Peyer's patch (tissue), 4 donors: ENCODE measurements around the gene CDHR5. TPM values are rescaled to one million over a fixed set of nuclear protein-coding genes. Genes with fewer than 3 reads are reported as not detected.
"Not testable (repeated sequence)": the region's sequence is repeated elsewhere in the genome, so short reads cannot be mapped to it uniquely, and the experiment has no call there.

ENCODE experiments used
- DNase-seq, 3 donors: peaks; one replicate each; pipeline ENCODE4 v3.0.0-alpha.2; 2017 to 2019
- H3K27ac ChIP-seq, 4 donors: fragments of 200-600 bp; sonication (generic); one replicate each; pipeline ENCODE4 v1.5.1; 2016 to 2019
- H3K27me3 ChIP-seq, 2 donors: fragments of 200-600 bp; sonication (generic); one replicate each; pipeline ENCODE4 v1.5.1; 2019
- H3K36me3 ChIP-seq, 3 donors: fragments of 200-600 bp; sonication (generic); one replicate each; pipeline ENCODE4 v1.5.1; 2016 to 2019
- H3K4me1 ChIP-seq, 4 donors: fragments of 200-600 bp; sonication (generic); one replicate each; pipeline ENCODE4 v1.5.1; 2016 to 2019
- H3K4me3 ChIP-seq, 4 donors: fragments of 200-600 bp; sonication (generic); 1 replicate in 3 of 4; 2 replicates in 1 of 4; pipeline ENCODE4 v1.5.1; 2016 to 2019; ENCODE audit warnings: mild to moderate bottlenecking in 1 of 4
- H3K9me3 ChIP-seq, 4 donors: fragments of 200-600 bp; sonication (generic); one replicate each; pipeline ENCODE4 v1.5.1; 2016 to 2019; ENCODE audit warnings: mild to moderate bottlenecking in 1 of 4
- POLR2A ChIP-seq, 2 donors: fragments of 450-650 bp; IDR thresholded peaks; one replicate each; pipeline ENCODE4 v1.5.1; 2017; ENCODE audit warnings: antibody characterized with exemption in 2 of 2, mild to moderate bottlenecking in 2 of 2, moderate library complexity in 2 of 2
- total RNA-seq, 4 donors: library from RNA; depleted of rRNA; stranded (reverse); fragments of >200 nt; gene quantifications; one replicate each; pipeline ENCODE4 v1.1.0, GENCODE V29; 2016
- TF ChIP-seq, protein P1 (sequence below), 6 experiments: fragments of 450-650 bp in 4 of 6; fragments of 200-600 bp in 2 of 6; sonication (generic) in 1 of 6; IDR thresholded peaks; one replicate each; pipeline ENCODE4 v1.5.1; 2017 to 2019; ENCODE audit warnings: antibody characterized with exemption in 6 of 6, mild to moderate bottlenecking in 3 of 6, moderate library complexity in 1 of 6

CDHR5 gene
- total RNA-seq, 4 donors from 2014 or later: 77.6 to 1,696 (median 1,274) TPM

GRCh38 chr11:657691-658126 lies 33.0 kb upstream of the CDHR5 start:
- H3K27ac ChIP-seq: peak overlapping the region in 3 of 4 donors; percentile 47 to 89 (median 84)
- H3K4me1 ChIP-seq: peaks cover 0 to 53% (median 7%) of the 10 kb centered on the region in 4 donors
- peaks cover 0 to 15% (median 0%) of the 10 kb centered on the region in 3 donors for H3K36me3 ChIP-seq
- no peaks in the 10 kb centered on the region for H3K27me3 ChIP-seq
- H3K9me3 ChIP-seq: no peaks in the 10 kb centered on the region
- TF ChIP-seq, protein P1, sequence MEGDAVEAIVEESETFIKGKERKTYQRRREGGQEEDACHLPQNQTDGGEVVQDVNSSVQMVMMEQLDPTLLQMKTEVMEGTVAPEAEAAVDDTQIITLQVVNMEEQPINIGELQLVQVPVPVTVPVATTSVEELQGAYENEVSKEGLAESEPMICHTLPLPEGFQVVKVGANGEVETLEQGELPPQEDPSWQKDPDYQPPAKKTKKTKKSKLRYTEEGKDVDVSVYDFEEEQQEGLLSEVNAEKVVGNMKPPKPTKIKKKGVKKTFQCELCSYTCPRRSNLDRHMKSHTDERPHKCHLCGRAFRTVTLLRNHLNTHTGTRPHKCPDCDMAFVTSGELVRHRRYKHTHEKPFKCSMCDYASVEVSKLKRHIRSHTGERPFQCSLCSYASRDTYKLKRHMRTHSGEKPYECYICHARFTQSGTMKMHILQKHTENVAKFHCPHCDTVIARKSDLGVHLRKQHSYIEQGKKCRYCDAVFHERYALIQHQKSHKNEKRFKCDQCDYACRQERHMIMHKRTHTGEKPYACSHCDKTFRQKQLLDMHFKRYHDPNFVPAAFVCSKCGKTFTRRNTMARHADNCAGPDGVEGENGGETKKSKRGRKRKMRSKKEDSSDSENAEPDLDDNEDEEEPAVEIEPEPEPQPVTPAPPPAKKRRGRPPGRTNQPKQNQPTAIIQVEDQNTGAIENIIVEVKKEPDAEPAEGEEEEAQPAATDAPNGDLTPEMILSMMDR (IDR thresholded peaks at IDR 0.05): peak in 3 of 6 experiments; percentile 20 to 37 (median 26)
- peak; percentile 37 to 46 for TF ChIP-seq POLR2A (IDR thresholded peaks at IDR 0.05)
- DNase-seq: peak in 2 of 3 donors; percentile 81 to 83
- peak overlapping the region in 1 of 4 donors; percentile 3 for H3K4me3 ChIP-seq

GRCh38 chr11:656866-657265 lies 32.1 kb upstream of the CDHR5 start:
- Histone ChIP-seq H3K27me3 (no peaks in the 10 kb centered on the region), H3K4me3 (no peak overlapping the region), H3K36me3 (peaks cover 0 to 21% (median 0%) of the 10 kb centered on the region in 3 donors), H3K9me3 (no peaks in the 10 kb centered on the region), H3K27ac (peak overlapping the region in 3 of 4 donors; percentile 47 to 89 (median 84)), H3K4me1 (peaks cover 0 to 53% (median 7%) of the 10 kb centered on the region in 4 donors)
- no peak for TF ChIP-seq POLR2A (IDR thresholded peaks at IDR 0.05)
- TF ChIP-seq, protein P1 (IDR thresholded peaks at IDR 0.05): no peak
- DNase-seq: peak in 1 of 3 donors; percentile 52

DNA sequence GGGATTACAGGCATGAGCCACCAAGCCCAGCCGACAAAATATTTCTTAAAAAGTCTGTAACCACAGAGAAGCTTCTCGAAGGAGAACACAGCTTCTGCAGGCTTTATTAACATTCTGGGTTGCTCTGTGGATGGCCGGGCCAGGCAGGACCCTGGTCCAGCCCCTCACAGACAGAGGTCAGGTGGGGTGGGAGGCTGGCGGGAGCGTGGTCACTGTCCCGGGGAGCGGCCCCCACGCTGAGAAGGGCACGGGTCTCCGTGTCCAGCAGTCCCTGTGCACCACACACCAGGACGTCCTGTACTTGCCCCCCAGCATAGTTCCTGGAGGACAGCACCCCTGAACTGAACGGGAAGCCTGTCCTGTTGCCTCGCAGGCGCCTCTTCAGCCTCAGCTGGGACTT lies 31.7 kb upstream of the CDHR5 start:
- DNase-seq: no peak
- H3K36me3 ChIP-seq: peaks cover 0 to 24% (median 0%) of the 10 kb centered on the region in 3 donors
- TF ChIP-seq, protein P1 (IDR thresholded peaks at IDR 0.05): no peak
- TF ChIP-seq POLR2A (IDR thresholded peaks at IDR 0.05): no peak
- H3K4me3 ChIP-seq: no peak overlapping the region
- H3K27ac ChIP-seq: peak overlapping the region in 3 of 4 donors; percentile 47 to 84 (median 59)
- peaks cover 0 to 53% (median 7%) of the 10 kb centered on the region in 4 donors for H3K4me1 ChIP-seq
- no peaks in the 10 kb centered on the region for H3K27me3 ChIP-seq
- no peaks in the 10 kb centered on the region for H3K9me3 ChIP-seq

DNA sequence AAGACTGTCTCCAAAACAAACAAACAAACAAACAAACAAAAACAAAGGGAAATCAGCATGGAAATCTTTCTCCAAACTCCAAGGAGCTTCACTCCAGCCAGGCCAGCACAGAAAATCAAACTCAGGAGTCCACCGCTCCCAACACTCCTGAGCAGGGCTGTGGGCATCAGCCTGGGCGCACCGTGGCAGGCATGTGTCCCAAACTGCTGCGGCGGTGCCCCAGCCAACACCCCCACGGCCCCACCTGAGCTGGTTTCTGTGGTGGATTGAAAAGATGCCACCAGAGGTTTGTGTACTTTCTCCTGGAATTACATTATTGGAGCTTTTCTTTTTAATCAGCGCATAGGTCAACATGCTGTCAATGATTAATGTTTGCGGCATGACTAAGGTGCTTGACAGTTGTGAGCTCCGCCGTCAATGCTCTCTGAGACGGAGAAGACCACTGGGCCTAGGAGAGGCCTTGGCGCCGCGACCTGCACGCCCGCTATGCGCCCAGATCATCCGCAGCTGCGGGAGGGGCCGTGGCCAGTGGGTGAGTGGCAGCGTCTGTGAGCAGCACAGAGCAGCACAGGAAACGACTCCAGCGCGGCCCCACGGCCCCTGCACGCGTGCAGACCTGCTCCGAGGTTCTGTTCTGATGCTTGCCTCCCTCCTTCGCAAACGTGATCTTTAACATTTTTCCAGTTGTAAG lies 30.4 kb upstream of the CDHR5 start:
- no peaks in the 10 kb centered on the region for H3K27me3 ChIP-seq
- peak in 2 of 3 donors; percentile 59 to 66 for DNase-seq
- no peaks in the 10 kb centered on the region for H3K9me3 ChIP-seq
- H3K4me1 ChIP-seq: peaks cover 0 to 53% (median 7%) of the 10 kb centered on the region in 4 donors
- TF ChIP-seq, protein P1 (IDR thresholded peaks at IDR 0.05): no peak
- no peak for TF ChIP-seq POLR2A (IDR thresholded peaks at IDR 0.05)
- H3K27ac ChIP-seq: peak overlapping the region in 3 of 4 donors; percentile 51 to 90 (median 84)
- H3K4me3 ChIP-seq: peak overlapping the region in 2 of 4 donors; percentile 5 to 30
- H3K36me3 ChIP-seq: peaks cover 0 to 29% (median 0%) of the 10 kb centered on the region in 3 donors

DNA sequence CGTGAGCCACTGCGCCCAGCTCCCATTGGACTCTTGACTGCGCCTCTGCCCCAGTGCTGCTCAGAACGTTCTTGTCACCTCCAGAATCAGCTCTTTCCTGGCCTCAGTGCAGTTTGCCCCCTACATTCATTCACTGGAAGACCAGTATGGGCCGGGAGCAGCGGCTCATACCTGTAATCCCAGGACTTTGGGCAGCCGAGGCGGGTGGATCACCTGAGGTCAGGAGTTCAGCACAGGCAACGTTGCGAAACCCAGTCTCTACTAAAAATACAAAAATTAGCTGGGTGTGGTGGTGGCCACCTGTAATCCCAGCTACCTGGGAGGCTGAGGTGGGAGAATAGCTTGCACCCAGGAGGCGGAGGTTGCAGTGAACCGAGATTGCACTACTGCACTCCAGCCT lies 29.7 kb upstream of the CDHR5 start:
- H3K27me3 ChIP-seq, H3K9me3 ChIP-seq: not testable (repeated sequence)
- peak overlapping the region in 2 of 4 donors; percentile 5 to 30 for H3K4me3 ChIP-seq
- peaks cover 0 to 48% (median 7%) of the 10 kb centered on the region in 4 donors for H3K4me1 ChIP-seq
- peak overlapping the region in 3 of 4 donors; percentile 51 to 90 (median 84) for H3K27ac ChIP-seq
- DNase-seq: peak in 2 of 3 donors; percentile 65 to 66
- H3K36me3 ChIP-seq: peaks cover 0 to 24% (median 0%) of the 10 kb centered on the region in 3 donors

GRCh38 chr11:653837-654236 lies 29.1 kb upstream of the CDHR5 start:
- Histone ChIP-seq H3K36me3 (peaks cover 0 to 21% (median 0%) of the 10 kb centered on the region in 3 donors), H3K27ac (peak overlapping the region in 3 of 4 donors; percentile 32 to 84 (median 49)), H3K27me3 (no peaks in the 10 kb centered on the region), H3K4me1 (peaks cover 0 to 42% (median 7%) of the 10 kb centered on the region in 4 donors), H3K4me3 (no peak overlapping the region), H3K9me3 (no peaks in the 10 kb centered on the region)
- TF ChIP-seq POLR2A (IDR thresholded peaks at IDR 0.05): no peak
- TF ChIP-seq, protein P1 (IDR thresholded peaks at IDR 0.05): no peak
- DNase-seq: no peak

DNA sequence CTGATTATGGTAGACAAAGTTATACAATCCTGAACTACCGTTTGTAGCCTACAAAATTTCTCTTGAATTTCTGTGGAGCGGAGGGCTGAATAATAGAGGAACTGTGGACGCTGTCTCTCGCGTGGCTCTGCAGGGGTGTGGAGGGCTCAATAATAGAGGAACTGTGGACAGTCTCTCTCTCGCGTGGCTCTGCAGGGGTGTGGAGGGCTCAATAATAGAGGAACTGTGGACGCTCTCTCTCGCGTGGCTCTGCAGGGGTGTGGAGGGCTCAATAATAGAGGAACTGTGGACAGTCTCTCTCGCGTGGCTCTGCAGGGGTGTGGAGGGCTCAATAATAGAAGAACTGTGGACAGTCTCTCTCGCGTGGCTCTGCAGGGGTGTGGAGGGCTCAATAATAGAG lies 28.4 kb upstream of the CDHR5 start:
- DNase-seq, H3K27ac ChIP-seq, H3K4me3 ChIP-seq, H3K27me3 ChIP-seq, H3K9me3 ChIP-seq: not testable (repeated sequence)
- Histone ChIP-seq H3K36me3 (peaks cover 0 to 21% (median 0%) of the 10 kb centered on the region in 3 donors), H3K4me1 (peaks cover 0 to 37% (median 7%) of the 10 kb centered on the region in 4 donors)
